Measurements from ENCODE around the gene CMC2.

Gene CMC2

DNA sequence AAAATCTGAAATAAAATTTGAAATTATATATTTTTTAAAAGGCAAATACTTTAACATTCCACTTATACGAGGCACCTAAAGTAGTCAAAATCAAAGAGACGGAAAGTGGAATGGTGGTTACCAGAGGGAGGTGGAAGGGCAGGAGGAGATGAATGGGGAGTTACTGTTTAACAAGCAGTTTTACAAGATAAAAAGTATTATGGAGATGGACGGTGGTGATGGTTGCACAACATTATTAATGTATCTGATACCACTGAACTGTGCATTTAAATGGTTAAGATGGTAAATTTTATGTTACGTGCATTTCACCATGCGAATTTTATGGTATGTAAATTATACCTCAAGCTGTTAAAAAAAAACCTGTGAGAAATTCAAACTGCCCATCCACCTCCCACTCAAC lies 5.4 kb downstream of the CMC2 start:
- no peak for DNase-seq

DNA sequence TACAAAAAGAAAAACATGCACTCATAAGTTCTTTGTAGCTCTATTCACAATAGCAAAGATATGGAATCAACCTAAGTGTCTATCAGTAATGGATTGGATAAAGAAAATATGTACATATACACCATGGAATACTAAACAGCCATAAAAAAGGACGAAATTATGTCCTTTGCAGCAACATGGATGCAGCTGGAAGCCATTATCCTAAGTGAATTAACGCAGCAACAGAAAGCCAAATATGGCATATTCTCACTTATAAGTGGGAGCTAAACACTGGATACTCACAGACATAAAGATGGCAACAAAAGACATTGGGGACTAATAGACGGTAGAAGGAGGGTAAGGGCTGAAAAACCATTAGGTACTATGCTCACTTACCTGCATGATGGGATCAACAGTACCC lies 5.8 kb downstream of the CMC2 start:
- no peak for DNase-seq

GRCh38 chr16:80997964-80998620 lies 8.6 kb downstream of the CMC2 start:
- no peak for DNase-seq

GRCh38 chr16:80997139-80997798 lies 9.4 kb downstream of the CMC2 start:
- no peak for DNase-seq

- no peak for DNase-seq
These were observed 10.0 kb downstream of the CMC2 start for GRCh38 chr16:80996688-80997138.

DNA sequence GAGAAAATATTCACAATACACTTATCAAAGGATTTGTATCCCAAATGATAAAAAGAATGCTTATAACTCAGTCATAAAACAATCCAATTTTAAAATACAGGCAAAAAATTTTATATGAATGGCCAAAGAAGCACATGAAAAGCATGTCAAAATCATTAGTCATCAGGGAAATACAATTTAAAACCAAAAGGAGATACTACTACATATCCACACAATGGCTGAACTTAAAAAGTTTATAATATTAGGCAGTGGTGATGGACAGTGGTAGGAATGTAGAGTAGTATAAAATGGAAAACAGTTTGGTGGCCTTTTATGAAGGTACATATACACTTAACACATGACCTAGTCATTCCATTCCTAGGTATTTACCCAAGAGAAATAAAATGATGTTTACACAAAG lies 12.2 kb downstream of the CMC2 start:
- DNase-seq: no peak

DNA sequence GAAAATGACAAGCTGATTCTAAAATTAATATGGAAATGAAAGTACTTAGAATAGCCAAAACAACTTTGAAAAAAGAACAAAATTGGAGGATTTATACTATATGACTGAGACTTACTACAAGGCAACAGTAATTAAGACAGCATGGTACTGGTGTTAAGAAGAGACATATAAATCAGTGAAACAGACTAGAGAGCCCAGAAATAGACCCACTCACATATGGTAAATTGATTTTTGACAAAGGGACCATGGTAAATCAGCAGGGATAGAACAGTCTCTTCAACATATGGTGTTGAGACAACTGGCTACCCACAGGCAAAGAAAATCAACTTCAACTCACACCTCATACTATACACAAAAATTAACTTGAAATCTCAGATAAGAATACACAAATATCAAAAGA lies 12.9 kb downstream of the CMC2 start:
- no peak for DNase-seq

GRCh38 chr16:80993307-80993706 lies 13.4 kb downstream of the CMC2 start:
- no peak for DNase-seq

- no peak for DNase-seq
These were observed 13.9 kb downstream of the CMC2 start for GRCh38 chr16:80992676-80993293.

- DNase-seq: no peak
These were observed 14.8 kb downstream of the CMC2 start for GRCh38 chr16:80991792-80992430.

- DNase-seq: no peak
These were observed 15.7 kb downstream of the CMC2 start for GRCh38 chr16:80990978-80991377.

- no peak for DNase-seq
These were observed 16.1 kb downstream of the CMC2 start for GRCh38 chr16:80990577-80990976.

DNA sequence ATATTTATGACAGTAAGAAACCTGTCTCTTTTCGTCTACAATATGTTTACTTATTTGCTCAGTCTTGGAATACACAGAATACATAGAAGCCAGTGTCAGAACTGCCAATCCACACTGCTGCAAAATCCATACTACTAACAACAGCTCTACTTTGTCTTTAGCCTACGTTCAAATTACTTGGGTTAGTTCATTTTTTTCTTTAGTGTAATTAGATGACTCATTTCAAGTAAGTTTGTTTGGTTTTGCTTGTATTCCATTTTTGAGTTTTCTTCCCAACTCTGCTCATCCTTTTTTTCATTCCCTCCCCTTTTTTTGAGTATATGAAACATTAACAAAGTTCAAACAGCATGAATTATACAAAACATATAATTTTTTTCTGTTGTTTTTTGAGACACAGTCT lies 16.9 kb downstream of the CMC2 start:
- no peak for DNase-seq

DNA sequence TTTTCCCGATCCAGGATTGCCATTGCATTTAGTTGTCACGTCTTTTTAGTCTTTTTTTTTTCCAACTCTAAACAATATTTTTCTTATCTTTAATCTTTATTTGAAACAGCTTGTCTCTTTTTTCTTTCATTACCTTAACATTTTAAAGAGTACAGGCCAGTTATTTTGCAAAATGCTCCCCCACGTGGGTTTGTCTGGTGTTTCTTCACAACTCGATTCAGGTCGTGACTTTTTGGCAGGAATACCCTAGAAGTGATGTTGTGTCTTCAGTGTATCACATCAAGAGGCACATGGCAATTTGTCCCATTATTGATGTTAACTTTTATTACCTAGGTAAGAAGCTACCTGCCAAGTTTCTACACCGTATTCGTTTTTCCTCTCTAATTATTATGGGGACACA lies 17.9 kb downstream of the CMC2 start:
- no peak for DNase-seq

DNA sequence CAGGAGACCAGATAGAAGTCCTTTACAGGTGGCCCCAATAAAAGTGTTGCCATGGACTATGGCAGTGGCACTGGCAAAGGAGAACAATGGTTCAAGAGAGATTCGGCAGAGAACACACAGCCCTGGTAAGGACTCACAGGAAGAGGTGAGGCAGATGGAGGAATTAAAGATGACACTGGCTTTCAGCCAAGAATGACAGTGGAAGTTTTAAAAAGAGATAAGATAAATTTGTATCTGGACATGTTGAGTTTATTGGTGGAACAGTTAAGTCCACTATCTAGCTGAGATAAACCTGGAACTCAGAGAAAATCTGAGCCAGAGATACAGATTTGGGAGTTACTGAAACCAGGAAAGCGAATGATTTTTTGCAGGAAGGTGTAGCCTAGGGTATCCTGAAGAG lies 20.1 kb downstream of the CMC2 start:
- no peak for DNase-seq

- no peak for DNase-seq
These were observed 21.1 kb downstream of the CMC2 start for GRCh38 chr16:80985611-80986010.

DNA sequence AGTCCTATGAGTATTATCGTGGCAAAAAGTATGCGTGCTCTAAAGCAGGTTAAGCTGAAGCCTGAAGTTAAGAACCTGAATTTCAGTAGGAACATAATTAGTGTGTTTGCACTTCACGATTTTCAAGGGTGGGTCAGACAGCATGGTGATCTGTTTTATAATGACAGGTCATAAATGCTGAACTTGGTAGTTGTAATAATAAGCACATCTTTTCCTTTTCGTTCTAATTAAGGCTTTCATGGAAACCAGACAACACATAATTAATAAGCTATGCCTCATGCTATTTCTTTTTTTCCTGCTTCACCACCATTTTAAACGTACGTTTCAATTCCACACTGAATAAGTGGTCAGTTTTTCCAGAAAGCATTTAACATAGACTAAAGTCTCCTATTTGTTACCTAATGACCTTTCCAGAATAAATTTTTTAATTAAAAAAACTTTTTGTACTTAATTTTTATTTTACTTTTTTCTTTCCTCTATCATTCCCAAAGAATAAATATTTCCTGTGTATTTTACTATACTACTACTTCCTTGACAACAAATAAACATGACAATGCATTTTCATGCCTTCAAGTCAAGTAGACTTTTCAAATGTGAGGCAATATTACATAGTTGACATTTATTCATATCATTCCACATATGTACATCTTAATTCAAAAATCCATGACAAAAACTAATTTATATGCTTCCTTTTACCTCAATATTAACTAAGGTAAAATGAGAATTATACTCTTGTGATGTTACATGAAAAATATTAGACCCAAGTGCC lies 22.4 kb downstream of the CMC2 start:
- no peak for DNase-seq

DNA sequence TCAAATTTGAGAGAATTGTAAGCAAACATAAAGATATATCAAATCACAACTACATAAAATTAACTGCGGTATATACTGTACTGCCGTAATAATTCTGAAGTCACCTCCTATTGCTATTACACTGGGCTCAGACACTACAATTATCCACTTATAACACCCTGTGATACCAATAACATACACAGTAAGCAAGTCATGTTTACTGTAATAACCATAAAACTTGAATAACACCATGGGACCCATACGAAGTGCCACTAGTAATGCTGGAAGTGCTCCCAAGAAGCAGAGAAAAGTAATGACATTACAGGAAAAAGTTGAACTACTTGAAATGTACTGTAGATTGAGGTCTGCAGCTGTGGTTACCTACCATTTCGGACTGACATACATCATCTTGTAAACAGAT lies 24.0 kb downstream of the CMC2 start:
- DNase-seq: no peak

DNA sequence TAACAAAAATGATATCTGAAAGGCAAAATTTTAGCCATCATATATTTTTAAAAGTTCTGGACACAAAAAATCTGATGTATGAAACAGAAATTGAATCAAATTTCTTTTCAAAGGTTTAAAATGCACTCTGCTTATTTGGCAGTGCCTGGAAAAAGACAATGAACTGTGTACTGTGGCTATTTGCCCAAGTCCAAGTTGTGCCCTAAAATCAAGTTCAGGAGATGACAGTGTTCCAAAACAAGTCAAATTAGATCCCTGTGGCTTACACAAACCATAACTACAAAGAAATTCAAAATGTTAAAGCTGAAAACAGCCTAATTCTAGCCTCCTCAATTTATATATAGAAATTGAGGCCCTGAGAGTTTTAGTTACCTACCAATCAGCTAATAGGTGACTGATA lies 25.6 kb downstream of the CMC2 start:
- no peak for DNase-seq

GRCh38 chr16:80976946-80977345 lies 29.7 kb downstream of the CMC2 start:
- DNase-seq: no peak

DNA sequence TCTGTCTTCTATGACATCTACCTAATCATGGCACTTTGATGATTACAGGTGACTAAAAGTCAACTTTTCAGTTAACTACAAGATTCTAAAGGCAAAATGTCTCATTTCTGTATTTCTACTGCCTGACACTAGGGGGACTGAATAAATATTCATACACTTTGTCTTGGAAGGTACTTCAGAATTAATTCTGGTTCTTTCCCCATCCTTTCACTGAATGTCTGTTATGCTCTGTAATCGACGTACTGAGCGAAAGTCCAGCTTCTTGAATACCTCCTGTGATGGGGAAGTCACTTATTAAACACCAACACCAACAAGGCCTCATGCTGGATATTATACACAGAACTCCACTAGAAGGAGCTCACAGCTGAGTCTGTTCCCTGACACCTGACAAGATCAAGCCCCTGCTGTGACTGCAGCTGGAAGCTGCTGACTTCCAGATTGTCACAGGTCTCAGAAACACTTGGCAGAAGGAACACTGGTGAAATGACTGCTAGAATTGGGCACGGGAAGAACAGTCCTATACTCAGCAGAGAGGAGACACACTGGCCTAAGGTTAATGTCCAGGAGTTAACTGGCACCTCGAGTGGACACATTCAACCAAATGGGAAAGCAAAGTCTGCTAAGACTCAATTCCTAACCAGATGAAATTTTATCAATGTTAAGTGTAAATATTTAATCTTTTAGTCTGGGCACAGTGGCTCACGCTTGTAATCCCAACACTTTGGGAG lies 31.9 kb downstream of the CMC2 start:
- no peak for DNase-seq

- no peak for DNase-seq
These were observed 32.7 kb downstream of the CMC2 start for GRCh38 chr16:80973991-80974390.

DNA sequence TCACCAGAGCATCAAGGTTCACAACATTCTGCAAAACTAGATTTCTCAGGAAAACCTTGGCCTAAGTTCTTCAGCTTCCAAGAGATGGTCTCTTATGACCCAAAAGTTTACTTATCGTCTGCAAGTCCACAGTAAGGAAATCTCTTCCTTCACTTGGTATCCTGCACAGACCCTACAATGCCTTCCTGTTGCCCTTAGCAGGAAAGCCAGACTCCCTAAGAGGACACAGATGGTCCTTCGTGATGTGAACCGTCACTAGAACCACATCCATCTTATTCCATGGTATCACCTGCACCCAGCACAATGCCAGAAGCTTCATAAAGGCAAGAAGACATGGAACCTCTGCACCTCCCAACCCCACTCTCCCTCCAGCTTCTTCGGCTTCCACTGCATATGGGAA lies 34.1 kb downstream of the CMC2 start:
- no peak for DNase-seq

Data from activated T-cell treated with anti-CD3 and anti-CD28 coated beads, Interleukin-2, amount 50 U/mL, for 1 hour (primary cell).